Glomerular endothelial cell (primary cell): ENCODE data around the gene NACAD. TPM values are rescaled to one million over a fixed set of nuclear protein-coding genes. Genes with fewer than 3 reads are reported as not detected.

ENCODE experiments used
- DNase-seq: peaks from one replicate; pipeline ENCODE4 v3.0.0-alpha.2; 2011; ENCODE audit warnings: low read depth, low spot score; ENCODE audit errors: extremely low read depth
- total RNA-seq: library from RNA; depleted of rRNA; stranded (reverse); fragments of >200 nt; gene quantifications from 2 replicates; pipeline ENCODE4 v1.2.3, GENCODE V29; 2015

Gene NACAD, protein sequence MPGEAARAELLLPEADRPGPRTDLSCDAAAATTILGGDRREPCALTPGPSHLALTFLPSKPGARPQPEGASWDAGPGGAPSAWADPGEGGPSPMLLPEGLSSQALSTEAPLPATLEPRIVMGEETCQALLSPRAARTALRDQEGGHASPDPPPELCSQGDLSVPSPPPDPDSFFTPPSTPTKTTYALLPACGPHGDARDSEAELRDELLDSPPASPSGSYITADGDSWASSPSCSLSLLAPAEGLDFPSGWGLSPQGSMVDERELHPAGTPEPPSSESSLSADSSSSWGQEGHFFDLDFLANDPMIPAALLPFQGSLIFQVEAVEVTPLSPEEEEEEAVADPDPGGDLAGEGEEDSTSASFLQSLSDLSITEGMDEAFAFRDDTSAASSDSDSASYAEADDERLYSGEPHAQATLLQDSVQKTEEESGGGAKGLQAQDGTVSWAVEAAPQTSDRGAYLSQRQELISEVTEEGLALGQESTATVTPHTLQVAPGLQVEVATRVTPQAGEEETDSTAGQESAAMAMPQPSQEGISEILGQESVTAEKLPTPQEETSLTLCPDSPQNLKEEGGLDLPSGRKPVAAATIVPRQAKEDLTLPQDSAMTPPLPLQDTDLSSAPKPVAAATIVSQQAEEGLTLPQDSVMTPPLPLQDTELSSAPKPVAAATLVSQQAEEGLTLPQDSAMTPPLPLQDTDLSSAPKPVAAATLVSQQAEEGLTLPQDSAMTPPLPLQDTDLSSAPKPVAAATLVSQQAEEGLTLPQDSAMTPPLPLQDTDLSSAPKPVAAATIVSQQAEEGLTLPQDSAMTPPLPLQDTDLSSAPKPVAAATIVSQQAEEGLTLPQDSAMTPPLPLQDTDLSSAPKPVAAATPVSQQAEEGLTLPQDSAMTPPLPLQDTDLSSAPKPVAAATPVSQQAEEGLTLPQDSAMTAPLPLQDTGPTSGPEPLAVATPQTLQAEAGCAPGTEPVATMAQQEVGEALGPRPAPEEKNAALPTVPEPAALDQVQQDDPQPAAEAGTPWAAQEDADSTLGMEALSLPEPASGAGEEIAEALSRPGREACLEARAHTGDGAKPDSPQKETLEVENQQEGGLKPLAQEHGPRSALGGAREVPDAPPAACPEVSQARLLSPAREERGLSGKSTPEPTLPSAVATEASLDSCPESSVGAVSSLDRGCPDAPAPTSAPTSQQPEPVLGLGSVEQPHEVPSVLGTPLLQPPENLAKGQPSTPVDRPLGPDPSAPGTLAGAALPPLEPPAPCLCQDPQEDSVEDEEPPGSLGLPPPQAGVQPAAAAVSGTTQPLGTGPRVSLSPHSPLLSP (N-terminal part only)
- total RNA-seq: 7.3 and 7.9 TPM in 2 replicates

- DNase-seq: no peak
Measured at GRCh38 chr7:45088821-45089340, at the start of gene NACAD. TSS of gene NACAD (minus strand) at chr7:45088969. CDS start at chr7:45088894, 75 bp downstream.

DNA sequence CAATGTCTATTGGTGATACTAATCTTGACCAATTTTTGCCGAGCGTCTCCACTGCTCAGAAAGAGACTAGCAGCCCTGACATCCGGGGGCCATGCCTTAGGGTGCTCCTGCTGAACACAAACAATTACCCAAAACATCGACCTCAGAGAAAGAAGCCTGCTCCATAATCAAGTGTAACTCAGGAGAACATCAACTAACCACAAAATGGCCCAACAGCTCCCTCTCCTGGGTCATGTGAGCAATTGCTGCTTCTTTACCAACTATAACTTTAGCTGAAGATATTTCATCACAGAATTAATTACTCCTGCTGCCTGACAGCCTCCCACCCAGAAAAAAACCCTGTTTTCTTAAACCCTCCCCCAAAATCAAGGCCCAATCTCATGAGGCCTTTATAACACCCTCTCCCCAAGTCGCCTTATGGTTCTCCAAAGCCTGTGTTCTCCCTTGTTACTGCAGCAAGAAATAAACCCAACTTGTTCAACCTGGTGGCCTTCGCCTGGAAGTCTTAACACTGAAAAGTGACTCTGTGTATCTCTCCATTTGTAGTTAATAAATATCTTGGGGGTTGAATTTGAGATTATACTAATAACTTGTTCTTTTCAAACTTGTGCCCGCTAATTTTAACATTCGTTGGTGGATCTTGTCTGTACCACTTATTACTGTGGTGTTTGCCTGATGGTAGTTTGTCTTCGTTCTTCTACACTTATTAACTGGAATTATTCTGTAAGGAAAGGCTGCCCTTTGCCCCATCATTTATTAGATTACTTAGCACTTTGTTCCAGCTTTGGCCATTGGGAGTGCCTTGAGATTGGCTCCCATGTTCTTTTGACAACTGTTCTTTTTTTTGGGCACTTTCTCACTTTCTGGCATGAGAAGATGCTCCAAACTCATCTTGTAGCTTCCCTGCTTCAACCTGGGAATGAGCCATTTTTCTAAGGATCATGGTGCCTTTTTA, 47.6 kb upstream of the NACAD start:
- DNase-seq: peak; percentile 58

- no peak for DNase-seq
Measured at GRCh38 chr7:45133877-45134276, 45.1 kb upstream of the NACAD start.

DNA sequence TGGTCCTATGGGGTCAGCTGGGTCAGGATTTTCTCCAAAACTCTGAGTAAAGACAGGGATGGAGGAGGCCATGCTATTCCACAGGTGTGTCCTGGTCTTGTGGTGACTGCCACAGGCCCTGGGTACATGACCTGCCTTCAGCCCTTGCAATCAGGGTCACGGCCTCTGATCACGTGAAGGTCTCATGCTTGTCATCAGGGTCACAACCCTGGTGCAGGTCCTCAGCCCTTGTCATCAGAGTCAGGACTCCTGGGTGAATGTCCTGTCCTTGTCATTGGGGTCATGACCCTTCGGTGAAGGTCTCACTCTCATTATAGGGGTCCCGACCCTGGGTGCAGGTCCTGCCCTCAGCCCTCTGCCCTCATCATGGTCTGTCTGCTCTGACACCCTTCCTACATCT, 44.6 kb upstream of the NACAD start:
- no peak for DNase-seq

DNA sequence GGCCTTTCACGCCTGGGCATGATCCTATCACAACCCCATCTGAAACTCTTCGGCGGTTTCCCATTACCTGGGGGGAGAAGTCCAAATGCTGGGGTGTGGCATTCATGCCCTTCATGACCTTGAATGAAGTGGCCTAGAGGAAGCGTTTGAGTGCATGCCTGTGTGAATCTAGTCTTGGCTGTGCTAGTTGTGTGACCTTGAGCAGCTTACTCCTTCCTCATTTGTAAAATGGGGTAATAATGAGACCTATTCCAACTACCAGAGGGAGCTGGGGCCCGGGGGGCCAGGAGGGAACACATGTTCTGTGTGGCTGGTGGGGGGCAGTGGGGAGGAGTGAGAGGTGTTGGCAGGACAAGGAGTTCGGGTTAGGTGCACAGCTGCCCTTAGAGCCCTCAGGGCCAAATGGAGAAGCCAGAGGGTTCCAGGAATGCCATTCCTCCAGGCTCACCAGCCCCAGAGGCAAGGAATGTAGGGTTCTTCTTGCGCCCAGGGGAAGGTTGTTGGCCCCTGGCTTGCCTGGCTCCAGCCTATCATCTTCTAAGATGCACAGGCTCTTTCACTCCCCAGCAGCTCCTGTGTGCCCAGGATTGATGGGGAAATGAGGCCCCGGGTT, 44.0 kb upstream of the NACAD start:
- DNase-seq: no peak

- DNase-seq: no peak
Measured at GRCh38 chr7:45131891-45132290, 43.1 kb upstream of the NACAD start.

DNA sequence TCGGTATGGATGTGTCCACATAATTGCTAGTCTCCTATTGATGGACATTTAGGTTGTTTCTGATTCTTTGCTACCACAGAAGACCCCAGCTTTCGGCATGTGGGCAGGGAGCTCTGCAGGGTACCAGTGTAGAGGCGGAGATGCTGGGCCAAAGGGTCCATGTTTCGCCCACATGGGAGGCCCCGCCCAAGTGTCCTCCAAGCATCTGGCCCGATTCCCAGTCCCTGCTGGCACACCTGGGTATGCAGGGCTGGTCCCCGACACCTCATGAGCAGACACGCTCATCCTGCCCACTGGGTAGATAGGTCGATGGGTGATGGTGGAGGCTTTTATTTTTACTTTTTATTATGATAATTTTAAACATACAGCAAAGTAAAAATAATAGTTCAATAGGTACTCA, 42.1 kb upstream of the NACAD start:
- DNase-seq: no peak

DNA sequence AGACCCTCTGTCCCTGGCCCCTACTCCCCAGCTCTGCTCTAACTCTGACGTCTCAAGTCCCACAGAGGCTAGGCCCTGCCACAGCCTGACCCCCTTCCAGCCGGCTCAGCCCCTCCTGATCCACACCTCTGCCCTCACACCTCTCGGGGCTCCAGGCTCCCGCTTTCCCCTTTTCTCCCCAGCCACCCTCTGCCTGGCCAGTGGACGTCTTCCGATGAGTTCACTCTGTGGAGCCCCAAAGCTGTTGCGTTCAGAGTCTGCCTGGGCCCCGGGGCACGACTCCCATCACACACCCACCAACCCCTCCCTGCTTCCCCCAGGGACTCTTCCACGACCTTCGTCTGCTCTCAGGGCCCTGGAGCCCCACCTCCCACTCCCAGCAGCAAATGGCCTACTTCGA, 41.1 kb upstream of the NACAD start:
- no peak for DNase-seq

DNA sequence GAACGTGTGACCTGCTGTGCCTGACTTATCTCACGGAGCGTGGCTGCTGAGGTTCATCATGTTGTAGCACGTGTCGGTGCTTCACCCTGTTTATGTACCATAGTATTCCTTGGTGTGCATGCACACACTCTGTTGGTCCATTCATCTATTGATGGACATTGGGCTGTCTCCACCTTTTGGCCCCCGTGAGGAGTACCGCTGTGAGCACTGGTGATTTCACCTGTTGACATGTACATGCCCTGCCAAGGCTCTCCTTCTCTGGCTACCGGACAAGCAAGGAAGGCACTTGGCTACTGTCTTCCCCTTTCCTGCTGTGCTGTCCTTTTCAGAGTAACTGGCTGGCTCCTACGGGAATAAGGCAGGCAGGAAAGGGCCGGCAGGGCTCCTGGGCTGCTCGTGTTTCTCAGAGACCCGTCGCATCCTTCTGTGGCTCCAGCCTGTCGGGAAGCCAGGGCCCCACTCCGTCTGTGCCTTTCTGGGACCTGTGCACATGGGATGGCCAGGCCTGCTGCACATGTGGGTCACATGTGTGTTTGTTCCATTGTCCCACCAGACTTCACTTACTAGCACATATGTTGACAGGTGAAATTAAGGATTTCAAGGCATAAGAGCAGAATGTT, 40.5 kb upstream of the NACAD start:
- no peak for DNase-seq

DNA sequence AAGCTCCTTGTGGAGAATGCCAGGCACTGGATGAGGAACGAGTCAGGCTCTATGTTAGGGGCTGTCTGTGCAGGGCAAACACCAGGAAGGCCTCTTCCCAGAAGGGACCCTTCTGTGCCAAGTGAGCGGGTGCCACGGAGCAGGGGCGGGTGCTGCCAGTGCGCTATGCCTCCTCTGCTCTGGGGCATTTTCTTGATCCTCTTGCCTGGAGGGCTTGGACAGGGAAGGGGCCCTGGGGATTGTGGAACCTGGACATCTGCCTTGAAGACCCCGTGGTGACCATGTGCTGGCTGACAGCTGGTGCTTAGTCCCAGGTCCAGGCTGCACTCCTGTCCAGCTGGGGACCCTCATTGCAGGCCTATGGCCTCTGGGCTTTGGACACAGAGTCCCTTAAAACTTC, 38.2 kb upstream of the NACAD start:
- no peak for DNase-seq

DNA sequence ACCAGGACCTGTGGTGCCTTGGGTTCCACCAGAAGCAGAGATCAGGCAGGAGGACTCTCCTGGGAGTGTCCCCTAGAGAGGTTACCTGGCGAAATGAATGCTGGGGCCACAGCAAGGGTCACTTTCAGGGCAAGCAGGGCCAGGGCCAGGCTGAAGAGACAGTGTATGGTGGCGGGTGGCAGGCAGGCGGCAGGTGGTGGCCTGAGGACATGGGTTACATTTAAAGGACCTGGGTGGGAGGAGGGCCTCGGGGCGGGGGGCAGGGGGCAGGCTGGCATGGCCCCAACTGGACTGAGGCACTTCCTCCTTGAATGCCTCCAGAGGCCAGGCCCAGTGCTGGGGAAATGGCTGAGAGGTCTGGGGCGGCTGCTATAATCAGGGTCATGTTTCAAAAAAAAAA, 37.4 kb upstream of the NACAD start:
- DNase-seq: no peak

- DNase-seq: no peak
Measured at GRCh38 chr7:45125193-45125904, 36.6 kb upstream of the NACAD start.

DNA sequence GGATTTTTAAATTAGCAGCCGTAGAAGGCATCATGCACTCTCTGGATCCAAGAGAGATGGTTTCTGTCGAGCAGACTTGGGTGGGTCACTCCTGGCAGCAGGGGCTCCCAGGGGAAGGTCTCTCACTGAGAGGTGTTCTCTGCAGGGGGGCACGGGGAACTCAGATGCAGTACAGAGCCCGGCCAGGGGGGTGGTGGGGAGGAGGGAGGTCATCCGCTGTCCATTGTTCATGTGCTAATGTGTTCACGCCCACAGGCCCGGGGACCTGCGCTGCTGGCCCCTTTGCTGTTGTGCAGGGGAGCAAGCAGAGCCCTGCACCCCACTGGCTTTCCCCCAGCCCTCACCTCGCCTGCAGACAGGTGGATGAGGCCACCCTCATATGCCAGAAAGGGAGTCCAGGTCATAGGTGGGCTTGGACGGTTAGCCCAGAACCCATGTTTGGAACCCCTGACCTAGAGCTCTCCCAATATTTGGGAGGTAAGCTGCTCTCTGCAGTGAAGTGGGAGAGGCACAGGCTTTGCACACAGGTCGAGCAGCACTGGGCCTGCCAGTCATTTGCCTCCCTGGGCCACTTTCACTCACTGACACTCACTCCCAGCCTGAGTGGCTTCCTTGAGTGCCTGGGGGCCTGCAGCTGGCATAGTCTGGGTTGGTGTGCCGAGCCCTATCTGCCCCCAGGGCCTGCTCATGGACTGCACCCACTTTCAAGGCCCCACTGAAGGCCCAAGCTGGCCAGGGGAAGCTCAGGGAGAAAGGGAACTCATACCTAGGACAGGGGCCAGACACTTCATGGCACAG, 35.3 kb upstream of the NACAD start:
- DNase-seq: no peak

DNA sequence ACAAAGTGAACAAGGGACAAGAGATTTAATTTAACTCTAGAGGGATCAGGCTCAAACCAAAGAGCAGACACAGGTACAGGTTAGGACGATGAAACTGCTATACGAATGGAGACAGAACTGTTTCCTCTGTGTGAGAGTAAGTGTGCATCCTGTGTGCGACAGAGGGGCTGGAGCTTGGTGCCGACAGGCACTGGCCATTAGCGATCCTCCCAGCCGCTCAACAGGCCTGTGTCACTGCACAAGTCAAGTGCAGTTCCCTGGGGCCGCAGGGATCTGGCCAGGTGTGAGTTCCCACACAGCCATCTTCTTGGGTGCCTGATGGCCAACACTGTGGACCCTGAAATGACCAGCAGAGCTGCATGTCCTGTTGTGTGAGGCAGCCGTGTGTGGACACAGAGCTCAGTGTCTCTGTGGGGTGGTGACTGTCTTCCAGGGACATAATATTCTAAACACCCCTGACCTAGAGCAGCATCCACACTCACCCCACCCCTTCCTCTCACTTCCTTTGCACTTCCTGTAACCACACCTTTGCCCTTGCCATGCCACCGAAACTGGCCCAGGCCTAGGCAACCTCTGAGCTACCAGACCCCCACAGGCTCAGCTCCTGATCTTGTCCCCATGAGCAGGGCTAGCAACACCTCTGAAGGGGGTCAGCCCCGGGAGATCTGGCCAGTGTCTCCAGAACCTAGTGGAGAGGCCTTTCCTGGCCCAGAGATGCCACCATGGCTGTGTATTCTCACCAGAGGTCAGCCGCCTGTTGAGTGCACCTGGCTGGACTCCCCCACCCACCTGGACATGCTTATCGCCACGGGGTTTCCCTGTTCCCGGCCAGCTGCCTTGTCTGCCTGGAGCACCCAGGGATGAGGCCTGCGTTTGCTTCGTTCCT, 34.4 kb upstream of the NACAD start:
- no peak for DNase-seq

- no peak for DNase-seq
Measured at GRCh38 chr7:45119550-45119949, 30.8 kb upstream of the NACAD start.

DNA sequence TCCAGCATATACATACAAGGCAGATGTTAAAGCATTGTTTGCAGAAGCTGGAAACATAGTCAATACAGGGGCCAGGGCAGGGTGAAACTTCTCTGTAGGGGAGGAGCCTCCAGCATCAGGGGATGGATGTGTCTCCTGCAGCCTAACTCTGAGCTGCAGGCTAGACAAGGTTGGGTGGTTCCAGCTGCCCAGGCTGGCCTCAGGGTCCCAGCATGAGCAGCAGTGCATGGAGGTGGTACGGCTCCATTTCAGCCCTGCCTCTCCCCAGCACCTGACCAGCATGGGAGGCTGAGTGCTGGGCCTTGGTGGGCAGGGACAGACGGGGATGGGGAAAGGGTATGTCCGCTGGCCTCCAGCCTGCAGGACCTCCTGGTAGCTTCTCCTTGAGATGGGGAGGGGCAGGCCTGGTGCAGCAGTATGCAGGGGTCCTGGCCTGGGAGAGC, 30.1 kb upstream of the NACAD start:
- no peak for DNase-seq
